ENCODE data around the gene UVSSA.

DNA sequence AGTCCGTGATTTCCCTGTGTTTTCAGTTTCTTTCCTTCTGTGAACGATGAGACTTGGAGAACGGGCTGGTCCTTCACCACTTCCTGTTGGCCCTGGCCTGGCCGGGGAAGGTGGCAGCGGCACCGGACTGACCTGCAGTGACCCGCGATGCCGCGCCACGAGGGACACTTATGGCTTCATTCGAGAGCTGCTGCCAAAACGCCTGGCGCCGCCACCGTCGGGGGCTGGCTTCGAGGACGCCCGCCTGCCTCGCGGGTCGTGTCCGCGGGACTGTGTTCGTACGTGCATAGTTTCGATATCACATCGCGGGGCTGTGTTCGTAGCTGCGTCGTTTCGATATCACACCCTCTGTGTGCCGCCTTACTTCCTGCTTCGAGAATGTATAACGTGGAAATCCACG, 7.5 kb upstream of the UVSSA start:
- TF ChIP-seq, protein P1, sequence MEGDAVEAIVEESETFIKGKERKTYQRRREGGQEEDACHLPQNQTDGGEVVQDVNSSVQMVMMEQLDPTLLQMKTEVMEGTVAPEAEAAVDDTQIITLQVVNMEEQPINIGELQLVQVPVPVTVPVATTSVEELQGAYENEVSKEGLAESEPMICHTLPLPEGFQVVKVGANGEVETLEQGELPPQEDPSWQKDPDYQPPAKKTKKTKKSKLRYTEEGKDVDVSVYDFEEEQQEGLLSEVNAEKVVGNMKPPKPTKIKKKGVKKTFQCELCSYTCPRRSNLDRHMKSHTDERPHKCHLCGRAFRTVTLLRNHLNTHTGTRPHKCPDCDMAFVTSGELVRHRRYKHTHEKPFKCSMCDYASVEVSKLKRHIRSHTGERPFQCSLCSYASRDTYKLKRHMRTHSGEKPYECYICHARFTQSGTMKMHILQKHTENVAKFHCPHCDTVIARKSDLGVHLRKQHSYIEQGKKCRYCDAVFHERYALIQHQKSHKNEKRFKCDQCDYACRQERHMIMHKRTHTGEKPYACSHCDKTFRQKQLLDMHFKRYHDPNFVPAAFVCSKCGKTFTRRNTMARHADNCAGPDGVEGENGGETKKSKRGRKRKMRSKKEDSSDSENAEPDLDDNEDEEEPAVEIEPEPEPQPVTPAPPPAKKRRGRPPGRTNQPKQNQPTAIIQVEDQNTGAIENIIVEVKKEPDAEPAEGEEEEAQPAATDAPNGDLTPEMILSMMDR (IDR thresholded peaks at IDR 0.05): no peak
- no peak for TF ChIP-seq POLR2A (IDR thresholded peaks at IDR 0.05)

Data from body of pancreas (tissue), 4 donors.